OCI-LY3 (cell line): ENCODE results near the gene GLIS1.
"Not testable (repeated sequence)": the region's sequence is repeated elsewhere in the genome, so short reads cannot be mapped to it uniquely, and the experiment has no call there.

ENCODE experiments used
- H2AFZ ChIP-seq: fragments of 200-600, 300-600 bp; shearing (Covaris generic); 2 replicates; pipeline ENCODE4 v1.6.0; 2014; ENCODE audit warnings: antibody characterized with exemption, low read depth, low read length
- H3K27ac ChIP-seq: fragments of 200-600, 300-600 bp; sonication (generic); 2 replicates; pipeline ENCODE4 v1.5.1; 2014; ENCODE audit warnings: mild to moderate bottlenecking, low read length, moderate library complexity, mixed read lengths
- H3K27me3 ChIP-seq: fragments of 200-600, 300-600 bp; sonication (generic); 2 replicates; pipeline ENCODE4 v1.6.1; 2014; ENCODE audit warnings: low read depth, low read length, mixed read lengths
- H3K36me3 ChIP-seq: fragments of 200-600, 300-600 bp; sonication (generic); replicated peaks from 2 replicates; pipeline ENCODE3; 2014; ENCODE audit warnings: low read depth, low read length, mixed read lengths
- H3K4me1 ChIP-seq: fragments of 300-600, 200-600 bp; sonication (generic); 2 replicates; pipeline ENCODE4 v1.6.1; 2014; ENCODE audit warnings: low read length, mixed read lengths
- H3K4me2 ChIP-seq: fragments of 200-600, 300-600 bp; sonication (generic); 2 replicates; pipeline ENCODE4 v1.6.1; 2014; ENCODE audit warnings: low read length, mixed read lengths
- H3K4me3 ChIP-seq: fragments of 300-600, 200-600 bp; sonication (generic); 2 replicates; pipeline ENCODE4 v1.5.1; 2014; ENCODE audit warnings: antibody characterized with exemption, mild to moderate bottlenecking, low read length, moderate library complexity
- H3K79me2 ChIP-seq: fragments of 300-600, 200-600 bp; shearing (Covaris generic); 2 replicates; pipeline ENCODE4 v1.6.1; 2014; ENCODE audit warnings: mild to moderate bottlenecking, low read length, mixed read lengths
- H3K9ac ChIP-seq: fragments of 300-600, 200-600 bp; shearing (Covaris generic); 2 replicates; pipeline ENCODE4 v1.6.0; 2014; ENCODE audit warnings: mild to moderate bottlenecking, low read length, moderate library complexity
- H3K9me3 ChIP-seq: fragments of 200-600, 300-600 bp; shearing (Covaris generic); 2 replicates; pipeline ENCODE4 v1.6.1; 2014; ENCODE audit warnings: low read length, mixed read lengths; ENCODE audit not compliant: insufficient read depth
- H4K20me1 ChIP-seq: fragments of 200-600, 300-600 bp; sonication (generic); 2 replicates; pipeline ENCODE4 v1.6.1; 2016; ENCODE audit warnings: low read length, mixed read lengths; ENCODE audit not compliant: insufficient read depth
- EZH2phosphoT487 ChIP-seq: fragments of 200-600 bp; shearing (Covaris generic); IDR thresholded peaks from 2 replicates; pipeline ENCODE4 v1.6.1; 2018; ENCODE audit warnings: antibody characterized with exemption, mixed run types, low read depth
- TF ChIP-seq, protein P1 (sequence below): fragments of 200-600, 300-600 bp; sonication (generic); IDR thresholded peaks from 2 replicates; pipeline ENCODE4 v1.5.1; 2014; ENCODE audit warnings: antibody characterized with exemption, low read length, low read depth

The GLIS1 gene

DNA sequence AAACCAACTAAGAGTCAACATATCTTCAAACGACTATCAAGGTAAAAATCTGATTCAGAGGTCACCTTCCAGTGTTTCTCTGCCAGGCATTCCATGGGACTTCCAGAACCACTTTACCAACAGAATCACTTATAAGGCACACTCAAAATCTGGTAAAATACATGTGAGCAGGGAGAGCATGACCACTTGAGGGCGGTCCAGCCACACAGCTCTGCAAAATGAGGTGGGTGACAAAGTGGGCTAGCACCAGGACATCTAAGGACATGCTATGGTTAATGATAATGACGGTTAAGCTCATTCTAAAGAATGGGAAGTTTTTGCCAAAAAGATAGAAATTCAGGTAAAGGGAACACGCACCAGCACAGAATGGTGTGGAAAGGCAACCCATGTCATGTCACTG lies 24.5 kb upstream of the GLIS1 start:
- Histone ChIP-seq H3K4me1 (no peaks in the 10 kb centered on the region), H3K79me2 (no peaks in the 10 kb centered on the region), H3K36me3 (peaks cover 15% of the 10 kb centered on the region), H3K9me3 (no peaks in the 10 kb centered on the region), H3K9ac (no peak overlapping the region), H3K4me2 (no peak overlapping the region), H3K27me3 (no peaks in the 10 kb centered on the region), H4K20me1 (no peaks in the 10 kb centered on the region), H2AFZ (no peak overlapping the region), H3K27ac (no peak overlapping the region), H3K4me3 (no peak overlapping the region)
- no peak for TF ChIP-seq EZH2phosphoT487

- not testable (repeated sequence) for H3K36me3 ChIP-seq, H3K9me3 ChIP-seq, H3K27me3 ChIP-seq, H3K4me2 ChIP-seq, H3K4me1 ChIP-seq, H4K20me1 ChIP-seq, H3K27ac ChIP-seq, H2AFZ ChIP-seq, H3K79me2 ChIP-seq, H3K9ac ChIP-seq, H3K4me3 ChIP-seq
Measured at GRCh38 chr1:53760497-53760896, 21.5 kb upstream of the GLIS1 start.

DNA sequence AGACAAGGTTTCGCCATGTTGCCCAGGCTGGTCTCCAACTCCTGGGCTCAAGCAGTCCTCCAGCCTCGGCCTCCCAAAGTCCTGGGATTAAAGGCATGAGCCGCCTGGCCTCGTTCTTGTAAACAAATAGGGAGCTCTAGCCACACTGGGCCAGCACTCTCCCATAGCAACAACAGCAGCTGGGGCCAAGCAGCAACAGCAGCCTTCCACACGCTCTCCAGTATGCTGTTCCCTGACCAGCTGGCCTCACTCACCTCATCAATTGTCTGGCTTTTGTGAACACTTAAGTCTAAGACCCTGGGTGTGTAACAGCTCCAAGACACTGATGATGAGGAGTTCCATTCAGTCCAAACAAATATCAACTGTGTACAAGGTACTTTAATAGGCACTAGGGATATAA lies 16.9 kb upstream of the GLIS1 start:
- H3K27me3 ChIP-seq: no peaks in the 10 kb centered on the region
- H4K20me1 ChIP-seq: no peaks in the 10 kb centered on the region
- no peaks in the 10 kb centered on the region for H3K36me3 ChIP-seq
- H3K4me2 ChIP-seq: no peak overlapping the region
- H3K4me1 ChIP-seq: no peaks in the 10 kb centered on the region
- no peaks in the 10 kb centered on the region for H3K9me3 ChIP-seq
- H3K27ac ChIP-seq: no peak overlapping the region
- no peak overlapping the region for H3K9ac ChIP-seq
- H3K4me3 ChIP-seq: no peak overlapping the region
- no peak overlapping the region for H2AFZ ChIP-seq
- TF ChIP-seq EZH2phosphoT487: no peak
- TF ChIP-seq, protein P1, sequence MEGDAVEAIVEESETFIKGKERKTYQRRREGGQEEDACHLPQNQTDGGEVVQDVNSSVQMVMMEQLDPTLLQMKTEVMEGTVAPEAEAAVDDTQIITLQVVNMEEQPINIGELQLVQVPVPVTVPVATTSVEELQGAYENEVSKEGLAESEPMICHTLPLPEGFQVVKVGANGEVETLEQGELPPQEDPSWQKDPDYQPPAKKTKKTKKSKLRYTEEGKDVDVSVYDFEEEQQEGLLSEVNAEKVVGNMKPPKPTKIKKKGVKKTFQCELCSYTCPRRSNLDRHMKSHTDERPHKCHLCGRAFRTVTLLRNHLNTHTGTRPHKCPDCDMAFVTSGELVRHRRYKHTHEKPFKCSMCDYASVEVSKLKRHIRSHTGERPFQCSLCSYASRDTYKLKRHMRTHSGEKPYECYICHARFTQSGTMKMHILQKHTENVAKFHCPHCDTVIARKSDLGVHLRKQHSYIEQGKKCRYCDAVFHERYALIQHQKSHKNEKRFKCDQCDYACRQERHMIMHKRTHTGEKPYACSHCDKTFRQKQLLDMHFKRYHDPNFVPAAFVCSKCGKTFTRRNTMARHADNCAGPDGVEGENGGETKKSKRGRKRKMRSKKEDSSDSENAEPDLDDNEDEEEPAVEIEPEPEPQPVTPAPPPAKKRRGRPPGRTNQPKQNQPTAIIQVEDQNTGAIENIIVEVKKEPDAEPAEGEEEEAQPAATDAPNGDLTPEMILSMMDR: no peak
- no peaks in the 10 kb centered on the region for H3K79me2 ChIP-seq

- Histone ChIP-seq H3K4me3 (no peak overlapping the region), H3K9me3 (no peaks in the 10 kb centered on the region), H2AFZ (no peak overlapping the region), H3K27me3 (no peaks in the 10 kb centered on the region), H3K4me2 (no peak overlapping the region), H3K4me1 (no peaks in the 10 kb centered on the region), H4K20me1 (no peaks in the 10 kb centered on the region), H3K79me2 (no peaks in the 10 kb centered on the region), H3K27ac (no peak overlapping the region), H3K9ac (no peak overlapping the region), H3K36me3 (no peaks in the 10 kb centered on the region)
- no peak for TF ChIP-seq EZH2phosphoT487
- TF ChIP-seq, protein P1: peak; percentile 64
Measured at GRCh38 chr1:53754484-53755312, 15.7 kb upstream of the GLIS1 start.

DNA sequence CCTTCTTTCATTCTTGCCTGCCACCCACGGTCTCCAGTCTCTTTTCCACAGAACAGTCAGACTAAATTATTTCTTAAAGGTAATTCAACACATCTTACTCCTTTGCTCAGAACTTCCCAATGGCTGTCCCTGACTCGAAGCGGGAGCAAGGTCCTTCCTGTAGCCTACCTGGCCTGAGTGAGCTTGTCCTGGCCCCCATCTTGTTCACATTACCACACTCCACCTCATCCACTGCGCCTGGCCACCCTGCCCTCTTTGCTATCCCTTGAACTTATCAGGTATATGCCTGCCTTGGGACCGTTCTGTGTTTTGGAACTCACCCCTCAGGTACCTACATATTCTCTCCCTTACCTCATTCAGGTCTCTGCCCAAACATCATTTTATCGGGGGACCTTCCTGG lies 13.3 kb upstream of the GLIS1 start:
- Histone ChIP-seq H3K9ac (no peak overlapping the region), H3K27ac (no peak overlapping the region), H3K36me3 (no peaks in the 10 kb centered on the region), H3K4me3 (no peak overlapping the region), H2AFZ (no peak overlapping the region), H3K4me1 (no peaks in the 10 kb centered on the region), H3K27me3 (no peaks in the 10 kb centered on the region), H3K4me2 (no peak overlapping the region), H4K20me1 (no peaks in the 10 kb centered on the region), H3K9me3 (no peaks in the 10 kb centered on the region), H3K79me2 (no peaks in the 10 kb centered on the region)
- TF ChIP-seq EZH2phosphoT487: no peak
- TF ChIP-seq, protein P1: no peak
